Hindlimb muscle (tissue), 1 donor: ENCODE data around the gene SNRNP200. TPM values are rescaled to one million over a fixed set of nuclear protein-coding genes. Genes with fewer than 3 reads are reported as not detected.
"Not testable (repeated sequence)": the region's sequence is repeated elsewhere in the genome, so short reads cannot be mapped to it uniquely, and the experiment has no call there.

Source experiments
- DNase-seq: peaks from one replicate; pipeline ENCODE4 v3.0.0-alpha.2; 2013
- polyA plus RNA-seq: library from polyadenylated mRNA; unstranded; fragments of 120-200 nt; gene quantifications from one replicate; pipeline ENCODE4 v1.2.1, GENCODE V29; 2013; ENCODE audit not compliant: insufficient read length

SNRNP200 gene
- polyA plus RNA-seq, 1 donor: 100 TPM

DNA sequence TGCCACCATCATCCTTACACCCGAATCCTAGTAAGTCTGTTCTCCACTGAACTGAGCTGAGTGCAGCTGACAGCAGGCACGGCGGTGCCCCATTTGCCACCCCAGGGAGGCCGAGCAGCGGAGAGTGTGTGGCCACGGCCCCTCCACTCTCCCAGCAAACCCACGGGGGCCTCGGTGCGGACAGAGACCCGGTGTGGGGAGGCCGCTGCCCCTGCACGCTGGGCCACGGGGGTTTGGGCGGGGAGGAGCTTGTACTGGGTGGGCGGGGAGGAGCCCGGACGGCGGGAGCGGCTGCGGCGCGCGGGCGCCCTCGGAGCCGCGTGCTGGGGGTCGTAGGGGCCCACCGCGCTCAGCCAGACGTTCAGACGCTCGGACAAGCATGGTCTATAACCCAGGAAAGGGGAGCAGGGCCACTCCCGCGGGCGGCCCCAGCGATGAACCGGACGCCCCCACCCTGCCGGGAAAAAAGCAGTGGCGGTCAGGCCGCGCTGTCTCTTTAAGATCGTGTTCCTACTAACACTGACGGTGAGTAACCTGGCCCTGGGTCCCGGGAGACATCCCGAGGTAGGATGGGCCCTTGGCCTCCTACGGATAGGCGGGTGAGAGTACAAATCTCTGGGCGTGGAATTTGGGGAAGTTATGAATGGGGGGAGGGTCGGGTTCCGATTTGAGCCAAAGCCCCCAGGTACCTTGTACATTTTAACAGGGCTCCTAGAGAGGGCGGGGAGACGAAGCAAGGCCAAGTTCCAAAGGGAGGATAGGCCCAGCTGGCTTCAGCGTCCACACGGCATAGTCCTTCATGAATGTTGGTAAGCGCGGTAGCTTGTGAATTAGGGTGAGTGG, 19.9 kb upstream of the SNRNP200 start, which contains the start of gene ITPRIPL1:
ITPRIPL1 (plus strand) TSS at position 277 of the 843 bp plus-strand sequence; CDS start at position 800, 523 bp downstream.
- no peak for DNase-seq

GRCh38 chr2:96324721-96325040, 19.3 kb upstream of the SNRNP200 start:
- DNase-seq: no peak

DNA sequence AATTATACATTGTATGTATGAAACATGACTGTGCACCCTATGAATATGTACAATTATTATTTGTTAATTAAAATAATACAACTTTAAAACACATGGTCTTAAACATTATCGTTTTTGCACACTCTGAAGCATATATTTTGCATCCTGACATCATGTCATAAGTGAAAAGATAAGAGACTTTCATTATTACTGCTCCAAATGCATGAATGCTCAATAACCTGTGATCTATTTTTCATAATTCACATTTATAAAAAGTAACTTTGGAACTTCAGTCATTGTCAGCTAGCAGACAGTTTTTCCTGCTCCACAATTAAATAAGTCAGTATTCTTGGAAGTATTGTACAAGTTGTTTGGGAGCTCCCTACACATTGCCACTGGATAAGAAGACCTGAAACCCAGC, 18.5 kb upstream of the SNRNP200 start:
- no peak for DNase-seq

GRCh38 chr2:96320728-96321622, 15.6 kb upstream of the SNRNP200 start:
- DNase-seq: no peak

DNA sequence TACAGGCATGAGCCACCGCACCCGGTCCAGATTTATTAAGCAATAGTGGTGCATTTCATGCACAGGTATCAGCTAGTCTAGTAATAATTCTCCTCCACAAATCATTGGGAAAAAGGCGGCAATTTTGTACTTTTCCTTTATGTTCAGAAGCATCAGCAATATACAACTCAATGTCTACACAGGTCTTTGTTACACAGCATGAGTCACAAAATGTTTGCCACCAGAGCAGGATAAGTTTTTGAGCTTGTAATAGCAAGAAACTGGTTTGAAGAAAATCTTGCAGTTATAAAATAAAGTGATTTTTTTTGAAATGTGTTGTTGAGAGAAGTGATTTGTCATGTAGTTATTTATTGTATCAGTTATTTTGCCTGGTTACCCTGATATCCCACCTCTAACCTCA, 15.0 kb upstream of the SNRNP200 start:
- no peak for DNase-seq

DNA sequence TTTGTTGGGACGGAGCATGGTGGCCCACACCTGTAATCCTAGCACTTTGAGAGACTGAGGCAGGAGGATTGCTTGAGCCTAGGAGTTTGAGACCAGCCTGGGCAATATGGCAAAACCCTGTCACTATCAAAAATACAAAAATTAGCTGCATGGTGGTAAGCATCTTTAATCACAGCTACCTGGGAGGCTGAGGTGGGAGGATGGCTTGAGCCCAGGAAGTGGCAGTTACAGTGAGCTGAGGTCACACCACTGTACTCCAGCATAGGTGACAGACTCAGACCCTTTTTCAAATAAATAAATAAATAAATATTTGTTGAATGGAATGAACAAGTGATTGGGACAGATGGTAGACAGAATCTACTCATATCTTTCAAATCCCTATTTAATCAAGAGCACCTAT, 14.1 kb upstream of the SNRNP200 start:
- no peak for DNase-seq

DNA sequence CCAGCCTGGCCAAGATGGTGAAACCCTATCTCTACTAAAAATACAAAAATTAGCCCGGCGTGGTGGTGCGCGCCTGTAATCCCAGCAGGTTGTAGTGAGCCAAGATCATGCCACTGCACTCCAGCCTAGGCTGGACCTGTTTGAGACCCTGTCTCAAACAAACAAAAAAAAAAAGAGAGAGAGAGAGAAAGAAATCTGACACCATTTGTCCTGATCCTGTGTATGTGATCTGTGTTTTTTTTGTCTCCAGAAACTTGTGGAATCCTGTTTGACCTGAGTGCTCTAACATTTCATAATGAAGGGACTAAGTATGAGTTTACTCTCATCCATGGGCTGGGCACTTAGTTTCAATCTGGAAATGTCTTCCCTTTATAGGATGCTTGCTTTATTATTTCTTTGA, 13.4 kb upstream of the SNRNP200 start:
- DNase-seq: no peak

DNA sequence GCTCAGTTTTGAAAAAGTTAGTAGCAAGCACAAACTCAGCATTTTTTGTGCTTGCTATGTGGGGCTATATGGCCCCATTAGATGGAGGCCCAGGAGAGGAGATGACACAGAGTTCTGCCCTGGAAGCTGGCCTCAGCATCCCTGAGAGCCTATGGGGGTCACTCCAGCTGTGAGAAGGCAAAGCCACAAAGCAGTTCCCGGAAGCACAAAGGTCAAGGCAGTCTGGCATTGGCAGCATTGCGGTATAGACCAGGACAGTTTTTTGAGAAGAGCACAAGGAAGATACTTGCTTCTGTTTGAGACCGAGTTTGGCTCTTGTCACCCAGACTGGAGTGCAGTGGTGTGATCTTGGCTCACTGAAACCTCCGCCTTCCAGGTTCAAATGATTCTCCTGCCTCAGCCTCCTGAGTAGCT, 12.2 kb upstream of the SNRNP200 start:
- no peak for DNase-seq

GRCh38 chr2:96316999-96317398, 11.7 kb upstream of the SNRNP200 start:
- DNase-seq: no peak

DNA sequence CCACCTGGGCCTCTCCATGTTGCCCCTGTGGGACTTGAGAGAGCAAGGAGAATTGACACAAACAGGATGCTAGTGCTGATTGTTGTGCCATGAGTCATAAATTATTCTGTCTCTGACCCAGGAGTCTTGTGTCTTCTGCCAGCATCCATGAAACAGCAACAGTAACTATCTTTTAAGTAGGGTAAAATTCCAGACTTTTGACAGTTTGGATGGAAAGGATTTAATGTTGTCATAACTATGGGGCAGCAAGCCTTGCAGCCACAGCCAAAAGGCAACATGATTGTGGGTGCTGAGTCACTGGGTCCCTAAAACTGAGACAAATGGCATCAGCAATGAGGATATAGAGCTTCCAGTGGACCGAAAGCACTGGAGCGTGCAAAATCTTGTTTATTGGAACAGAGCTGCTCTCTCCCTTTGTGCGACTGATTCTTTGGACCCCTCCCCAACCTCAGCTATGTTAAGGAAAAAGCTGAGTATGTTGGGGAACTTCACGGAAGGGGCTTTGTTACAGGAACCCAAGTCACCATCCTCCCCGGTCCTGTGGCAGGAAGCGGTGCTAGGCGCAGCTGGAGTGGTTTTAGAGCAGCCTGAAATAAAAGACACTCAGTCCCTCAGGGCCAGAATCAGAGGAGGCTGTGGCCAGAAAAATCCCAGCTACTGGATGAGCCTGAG, 10.2 kb upstream of the SNRNP200 start:
- DNase-seq: no peak

GRCh38 chr2:96315005-96315399, 9.7 kb upstream of the SNRNP200 start:
- no peak for DNase-seq

- no peak for DNase-seq
Measured at GRCh38 chr2:96308248-96308647, 2.9 kb upstream of the SNRNP200 start.

DNA sequence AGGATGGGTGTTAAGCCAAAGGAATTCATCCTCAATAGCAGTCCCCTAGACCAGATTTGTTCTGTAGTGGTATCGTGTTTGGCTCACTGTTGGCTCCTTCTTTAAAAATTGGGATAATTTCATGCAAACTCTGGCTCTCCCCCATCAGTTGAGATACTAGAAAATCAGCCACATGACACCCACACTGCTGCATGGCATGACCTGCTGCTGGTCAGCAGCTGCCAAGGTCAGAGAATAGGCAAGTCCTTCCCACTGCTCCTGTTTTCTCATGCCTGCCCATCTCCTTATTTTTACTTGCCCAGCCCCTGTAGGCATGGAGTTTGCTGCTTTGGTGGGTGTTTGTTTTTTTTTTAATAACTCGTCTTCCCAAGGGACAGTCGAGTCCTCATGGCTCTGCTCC, 1.0 kb upstream of the SNRNP200 start:
- DNase-seq: no peak

DNA sequence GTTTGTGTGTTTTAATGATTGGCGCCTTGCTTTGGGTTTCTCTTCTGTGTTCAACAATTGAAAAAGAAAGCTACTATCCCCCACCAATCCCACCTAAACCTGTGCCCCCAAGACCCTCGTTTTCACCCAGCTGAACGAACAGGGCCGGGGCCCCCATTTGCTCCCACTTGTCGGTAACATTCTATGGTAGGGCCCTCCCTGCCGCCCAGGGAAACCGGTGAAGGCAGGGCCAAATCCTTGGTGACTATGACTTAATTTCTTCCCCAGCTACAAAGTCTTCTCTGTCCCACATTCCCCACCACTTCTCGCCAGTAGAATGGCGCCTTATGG, 598 bp upstream of the SNRNP200 start:
- DNase-seq: no peak

- DNase-seq: no peak
Measured at GRCh38 chr2:96304606-96305005, 740 bp downstream of the SNRNP200 start.

DNA sequence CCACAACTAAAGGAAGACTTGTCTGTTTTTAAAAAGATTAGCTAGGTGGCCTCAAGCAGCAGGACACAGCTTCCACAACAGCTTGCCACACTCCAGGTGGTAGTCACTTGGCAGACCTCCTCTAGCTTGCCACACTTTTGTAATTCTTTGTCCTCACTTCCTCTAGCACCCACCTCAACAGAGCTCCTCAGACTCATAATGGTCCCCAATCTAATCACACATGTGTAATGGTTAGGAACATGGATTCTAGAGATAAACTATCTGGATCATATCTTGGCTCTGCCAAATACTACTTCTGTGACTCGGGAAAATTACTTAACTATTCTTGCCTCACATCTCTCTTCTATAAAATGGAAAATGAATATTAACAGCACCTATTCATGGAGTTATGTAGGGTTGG, 3.5 kb downstream of the SNRNP200 start:
- no peak for DNase-seq

- DNase-seq: no peak
Measured at GRCh38 chr2:96296925-96297324, 8.4 kb downstream of the SNRNP200 start.

DNA sequence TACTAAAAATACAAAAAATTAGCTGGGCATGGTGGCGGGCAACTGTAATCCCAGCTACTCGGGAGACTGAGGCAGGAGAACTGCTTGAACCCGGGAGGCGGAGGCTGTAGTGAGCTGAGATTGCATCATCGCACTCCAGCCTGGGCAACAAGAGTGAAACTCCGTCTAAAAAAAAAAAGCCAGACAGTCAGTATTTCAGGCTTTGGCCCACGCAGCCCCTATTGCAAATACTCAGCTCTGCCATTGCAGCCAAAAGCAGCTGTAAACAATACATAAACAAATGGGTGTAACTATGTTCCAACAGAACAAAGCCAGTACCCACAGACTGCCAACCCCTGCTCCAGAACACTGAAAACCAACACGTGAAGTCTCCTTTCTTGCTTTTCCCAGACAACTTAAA, 11.1 kb downstream of the SNRNP200 start:
- not testable (repeated sequence) for DNase-seq

- no peak for DNase-seq
Measured at GRCh38 chr2:96291751-96292150, 13.6 kb downstream of the SNRNP200 start.

- DNase-seq: no peak
Measured at GRCh38 chr2:96287273-96287856, 18.0 kb downstream of the SNRNP200 start.

DNA sequence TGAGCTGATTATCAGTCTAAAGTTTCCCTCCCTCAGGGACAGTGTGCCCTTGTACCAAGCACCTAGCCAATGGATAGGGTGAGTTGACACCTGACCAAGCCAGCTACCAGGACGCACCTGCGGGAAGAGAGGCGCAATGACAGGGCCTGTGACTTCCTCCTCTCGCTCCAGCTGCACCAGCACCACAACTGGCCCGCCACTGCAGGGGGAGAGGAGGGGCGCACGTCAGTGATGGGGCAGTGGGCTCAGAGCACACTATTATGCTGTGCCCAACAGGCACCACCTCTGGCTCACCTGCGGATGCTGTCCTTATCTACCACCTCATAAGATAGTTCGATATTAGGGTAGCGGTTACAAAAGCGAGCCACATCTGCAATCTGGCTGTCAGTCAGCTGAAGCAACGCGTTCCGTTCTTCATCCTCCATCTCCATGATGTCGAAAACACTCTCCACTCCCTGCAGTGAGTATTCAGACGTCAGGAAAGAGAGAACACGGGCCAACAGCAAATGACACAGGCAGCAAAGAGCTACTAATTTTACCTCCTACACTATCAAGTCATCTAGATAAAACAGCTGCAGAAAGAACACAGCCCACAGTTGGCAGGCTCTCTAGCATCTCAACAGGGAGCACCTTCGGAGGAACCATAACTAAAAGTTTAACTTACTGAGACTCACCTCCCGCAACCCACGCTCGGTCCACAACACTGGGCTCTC, 28.4 kb downstream of the SNRNP200 start:
- DNase-seq: no peak

DNA sequence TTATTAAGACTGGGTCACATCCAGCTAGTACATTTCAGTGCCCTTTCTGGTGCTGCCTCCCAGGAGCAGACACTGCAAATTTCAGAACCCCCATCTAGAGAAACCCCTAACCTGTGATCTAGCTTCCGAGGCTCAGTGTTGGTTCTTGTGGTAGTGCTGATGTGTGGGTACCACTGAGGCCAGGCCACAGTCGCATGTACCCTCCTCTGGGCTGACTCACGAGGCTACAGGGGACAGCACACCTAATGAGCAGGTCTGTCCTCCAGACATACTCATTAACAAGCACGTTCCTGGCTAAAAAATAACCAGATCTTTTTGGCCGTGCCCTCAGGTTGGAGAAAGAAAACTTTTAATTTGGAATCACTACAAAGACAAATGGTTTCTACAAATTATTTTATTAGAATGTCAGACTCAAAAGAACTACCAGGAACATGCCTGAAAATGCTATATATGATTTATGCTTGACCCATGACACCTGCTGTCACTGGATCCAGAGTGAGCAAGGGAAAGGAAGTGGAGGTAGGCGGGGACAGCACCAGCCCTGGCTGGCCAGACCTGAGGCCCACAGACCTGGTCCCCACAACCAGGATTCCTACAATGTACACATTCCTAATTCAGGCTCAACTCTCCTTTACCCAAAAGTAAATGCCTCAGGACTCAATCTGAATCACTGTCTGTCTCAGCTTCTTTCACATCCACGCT, 30.8 kb downstream of the SNRNP200 start:
- no peak for DNase-seq
